ENCODE results near the gene PPEF1.

The PPEF1 gene, protein sequence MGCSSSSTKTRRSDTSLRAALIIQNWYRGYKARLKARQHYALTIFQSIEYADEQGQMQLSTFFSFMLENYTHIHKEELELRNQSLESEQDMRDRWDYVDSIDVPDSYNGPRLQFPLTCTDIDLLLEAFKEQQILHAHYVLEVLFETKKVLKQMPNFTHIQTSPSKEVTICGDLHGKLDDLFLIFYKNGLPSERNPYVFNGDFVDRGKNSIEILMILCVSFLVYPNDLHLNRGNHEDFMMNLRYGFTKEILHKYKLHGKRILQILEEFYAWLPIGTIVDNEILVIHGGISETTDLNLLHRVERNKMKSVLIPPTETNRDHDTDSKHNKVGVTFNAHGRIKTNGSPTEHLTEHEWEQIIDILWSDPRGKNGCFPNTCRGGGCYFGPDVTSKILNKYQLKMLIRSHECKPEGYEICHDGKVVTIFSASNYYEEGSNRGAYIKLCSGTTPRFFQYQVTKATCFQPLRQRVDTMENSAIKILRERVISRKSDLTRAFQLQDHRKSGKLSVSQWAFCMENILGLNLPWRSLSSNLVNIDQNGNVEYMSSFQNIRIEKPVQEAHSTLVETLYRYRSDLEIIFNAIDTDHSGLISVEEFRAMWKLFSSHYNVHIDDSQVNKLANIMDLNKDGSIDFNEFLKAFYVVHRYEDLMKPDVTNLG

DNA sequence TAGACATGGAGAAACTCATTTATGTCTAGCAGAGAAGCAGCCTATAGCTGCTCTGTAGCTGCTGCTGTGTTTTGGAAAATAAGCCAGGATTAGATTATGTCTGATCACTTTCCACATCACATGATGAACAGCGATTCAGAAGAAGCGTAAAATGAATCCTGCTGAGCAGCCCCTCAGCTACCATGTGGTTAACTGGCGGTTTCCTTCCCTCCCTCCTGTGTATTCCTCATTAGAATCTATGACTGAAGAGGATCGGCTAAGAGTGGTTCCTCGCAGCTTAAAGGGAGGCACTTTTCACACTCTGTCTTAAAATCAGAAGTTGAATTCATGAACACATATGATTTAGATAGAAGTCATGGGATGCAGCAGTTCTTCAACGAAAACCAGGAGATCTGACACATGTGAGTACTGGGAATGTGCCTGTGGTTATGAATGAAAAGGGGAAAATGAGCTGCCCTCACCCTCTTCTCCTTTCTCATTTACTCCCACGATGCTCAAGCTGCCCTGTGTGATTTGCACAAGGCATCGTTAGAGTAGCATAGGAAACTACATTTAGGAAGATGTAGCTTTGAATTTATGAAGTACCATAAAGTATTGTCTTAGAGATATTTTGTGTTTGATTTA is at the start of gene PPEF1:
TSS of gene PPEF1 (plus strand) at position 220 of the 624 bp plus-strand sequence. CDS start at position 356, 136 bp downstream.
- DNase-seq (ENCODE audit: low read depth in 2 of 2, low spot score in 1 of 2) = no peak

DNA sequence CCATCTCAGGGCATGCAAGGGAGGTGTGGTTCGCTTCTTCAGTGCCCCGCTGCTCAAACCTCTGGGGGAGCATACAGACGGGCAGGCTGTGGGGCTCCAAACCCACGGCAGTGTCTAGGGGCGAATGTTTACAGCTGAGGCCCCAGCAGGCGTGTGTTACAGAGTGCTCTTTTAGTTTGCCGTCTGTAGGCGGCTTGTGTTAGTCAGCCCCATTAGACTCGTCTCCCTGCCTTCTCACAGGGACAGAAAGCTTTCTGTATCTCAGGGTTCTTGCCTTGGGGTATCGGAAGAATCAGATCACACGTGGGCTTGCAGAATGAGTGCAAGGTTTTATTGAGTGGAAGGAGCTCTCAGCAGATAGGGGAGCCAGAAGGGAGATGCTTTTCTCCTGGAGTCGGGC is 46.2 kb upstream of the PPEF1 start:
- DNase-seq (ENCODE audit: low read depth in 2 of 2, low spot score in 1 of 2) = no peak

DNA sequence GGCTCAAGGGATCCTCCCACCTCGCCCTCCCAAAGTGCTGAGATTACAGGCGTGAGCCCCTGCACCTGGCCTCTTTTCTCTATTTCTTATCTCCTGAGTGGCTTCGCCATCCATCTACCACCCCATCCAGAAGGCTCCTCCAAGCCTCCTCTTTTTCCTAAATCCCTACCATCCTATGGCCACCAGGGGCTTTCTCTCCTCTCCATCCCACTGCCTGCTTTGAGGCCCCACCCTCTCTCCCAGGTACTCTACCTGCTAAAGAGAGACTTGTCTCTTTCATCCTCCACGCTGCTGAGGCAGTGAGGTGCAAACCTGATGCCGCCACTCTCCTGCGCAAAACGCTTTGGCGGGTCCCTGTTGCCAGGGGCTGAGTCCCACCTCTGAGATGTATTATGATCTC is 42.5 kb upstream of the PPEF1 start:
- DNase-seq (ENCODE audit: low read depth in 2 of 2, low spot score in 1 of 2) = no peak

DNA sequence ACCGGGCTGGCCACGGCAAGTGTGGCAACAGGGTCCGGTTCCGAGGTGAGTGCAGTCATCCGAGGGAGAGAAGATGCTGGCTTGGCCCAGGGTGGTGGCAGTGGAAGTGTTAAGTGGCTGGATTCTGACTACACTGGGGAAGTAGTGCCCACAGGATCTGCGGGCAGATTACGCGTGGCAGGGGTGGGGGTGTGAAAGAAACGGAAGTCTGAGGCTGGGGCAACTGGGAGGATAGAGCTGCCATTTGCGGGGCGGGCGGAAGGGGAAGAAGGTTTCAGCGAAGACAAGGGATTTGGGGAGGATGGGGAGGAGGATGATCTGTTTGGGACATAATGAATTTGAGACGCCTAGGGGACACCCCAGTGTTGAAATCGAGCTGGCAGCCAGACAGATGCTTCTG is 40.8 kb upstream of the PPEF1 start:
- no peak for DNase-seq (ENCODE audit: low read depth in 2 of 2, low spot score in 1 of 2)

DNA sequence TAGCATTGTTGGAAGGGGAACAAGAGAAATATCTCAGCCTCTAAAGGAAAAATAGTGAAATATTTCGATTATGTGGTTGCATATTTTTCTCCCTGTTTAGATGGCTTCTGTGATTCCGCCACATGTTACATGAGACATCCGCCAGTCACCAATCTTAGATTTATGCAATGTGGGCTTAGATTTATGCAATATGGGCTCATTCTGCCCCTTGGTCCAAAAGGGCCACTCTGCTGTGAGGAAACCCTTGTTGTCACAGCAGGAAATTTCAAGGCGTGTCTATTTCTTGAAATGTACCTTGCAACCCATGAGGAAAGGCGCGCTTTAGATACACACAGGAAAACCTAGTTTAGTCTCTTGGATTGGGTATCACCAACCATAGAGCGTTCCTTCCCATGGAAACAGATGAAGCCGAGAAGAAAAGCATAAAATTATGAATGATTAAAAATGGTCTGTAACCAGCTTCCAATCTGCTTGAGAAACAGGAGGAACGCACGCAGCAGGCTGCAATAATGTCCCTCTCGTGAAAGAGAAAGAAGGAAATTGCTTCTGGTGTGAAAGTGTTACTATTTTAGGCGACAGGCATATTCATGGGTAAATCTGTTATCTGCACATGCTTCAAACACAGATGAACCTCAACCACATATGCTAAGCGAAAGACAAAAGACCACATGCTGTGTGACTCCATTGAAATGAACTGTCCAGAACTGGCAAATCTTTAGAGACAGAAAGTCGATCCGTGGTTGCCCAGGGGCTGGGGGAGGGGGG is 39.2 kb upstream of the PPEF1 start:
- DNase-seq (ENCODE audit: low read depth in 2 of 2, low spot score in 1 of 2) = no peak

DNA sequence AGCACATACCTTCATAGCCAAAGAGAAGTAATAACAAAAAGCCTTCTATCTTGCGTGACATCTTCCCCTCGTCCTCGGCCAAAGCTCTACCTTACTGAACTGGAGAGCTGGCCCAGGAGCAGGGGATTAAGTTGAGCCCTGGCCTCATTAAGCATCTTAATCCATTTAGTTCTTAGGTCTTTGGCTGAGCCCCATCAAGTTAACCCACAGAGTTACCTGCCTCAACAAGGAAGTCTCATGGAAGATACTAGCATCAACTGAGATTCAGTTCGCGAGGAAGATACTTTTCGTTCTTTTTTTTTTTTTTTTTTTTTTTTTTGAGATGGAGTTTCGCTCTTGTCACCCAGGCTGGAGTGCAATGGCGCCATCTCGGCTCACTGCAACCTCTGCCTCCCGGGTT is 35.4 kb upstream of the PPEF1 start, which contains the start of gene RS1:
TSS of gene RS1 (minus strand) at position 101 of the 400 bp plus-strand sequence. CDS start at position 61, 40 bp downstream.
- no peak for DNase-seq (ENCODE audit: low read depth in 2 of 2, low spot score in 1 of 2)

DNA sequence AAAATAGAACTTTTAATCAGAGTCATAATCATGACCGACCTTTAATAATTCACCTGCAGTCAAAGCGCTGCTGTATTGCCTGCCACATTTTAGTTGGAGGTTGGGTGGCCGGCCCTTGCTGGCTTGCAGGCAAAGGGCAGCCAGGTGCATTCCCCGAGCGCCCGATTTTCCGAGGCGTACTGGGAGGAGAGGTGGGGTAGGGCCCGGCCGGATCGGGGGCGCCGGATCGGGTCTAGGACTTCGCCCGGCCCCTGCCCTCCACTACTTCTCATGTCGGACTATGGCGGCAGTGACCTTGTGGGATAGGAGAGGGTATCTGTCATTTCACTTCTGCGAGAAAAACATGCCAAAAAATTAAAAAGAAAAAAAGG is 33.0 kb upstream of the PPEF1 start:
- DNase-seq (ENCODE audit: low read depth in 2 of 2, low spot score in 1 of 2) = peak in 1 of 2 donors; percentile 5

DNA sequence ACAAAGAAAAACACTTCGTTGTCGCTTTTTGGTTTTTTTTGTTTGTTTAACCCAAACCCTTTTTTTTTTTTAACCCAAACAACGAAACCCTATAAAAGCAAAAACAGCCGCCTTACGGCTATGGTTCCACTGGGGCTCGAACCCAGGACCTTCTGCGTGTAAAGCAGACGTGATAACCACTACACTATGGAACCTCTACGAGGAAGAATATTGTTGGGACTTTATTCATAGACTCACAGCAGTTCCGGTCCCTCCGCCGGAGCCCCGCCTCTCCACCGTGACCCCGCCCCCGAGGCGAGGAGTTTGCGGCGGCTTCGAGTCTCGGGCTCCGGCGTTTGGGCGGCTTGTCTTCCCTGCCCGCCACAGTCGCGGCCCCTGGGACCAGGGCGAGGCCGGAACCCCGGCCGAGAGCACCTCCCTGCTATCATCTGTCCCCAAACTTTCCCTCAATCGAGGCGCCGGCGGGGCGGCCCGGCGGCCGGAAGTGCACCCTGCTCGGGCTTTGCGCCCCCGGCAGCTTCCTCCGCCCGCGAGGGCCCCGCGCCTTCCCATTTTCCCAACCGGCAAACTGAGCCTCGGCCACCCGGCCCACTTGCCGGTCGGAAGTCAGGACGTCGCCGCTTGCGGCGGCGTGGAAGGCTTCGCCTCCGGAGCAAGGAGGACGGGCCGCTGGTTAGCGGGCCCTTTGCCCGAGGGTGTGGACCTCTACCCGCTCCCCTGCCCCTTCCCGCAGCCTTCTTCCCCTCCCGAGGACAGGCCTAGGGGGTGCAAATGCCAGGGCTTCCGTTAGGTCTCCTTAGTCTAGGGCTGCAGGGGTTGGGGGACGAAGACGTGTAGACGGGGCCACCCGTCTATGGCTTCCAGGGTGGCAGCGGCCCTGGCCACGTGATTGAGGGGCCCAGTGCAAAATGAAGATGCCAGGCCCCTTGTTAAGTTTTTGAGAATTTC is 32.4 kb upstream of the PPEF1 start:
- peak; percentile 52 to 56 for DNase-seq (ENCODE audit: low read depth in 2 of 2, low spot score in 1 of 2)

DNA sequence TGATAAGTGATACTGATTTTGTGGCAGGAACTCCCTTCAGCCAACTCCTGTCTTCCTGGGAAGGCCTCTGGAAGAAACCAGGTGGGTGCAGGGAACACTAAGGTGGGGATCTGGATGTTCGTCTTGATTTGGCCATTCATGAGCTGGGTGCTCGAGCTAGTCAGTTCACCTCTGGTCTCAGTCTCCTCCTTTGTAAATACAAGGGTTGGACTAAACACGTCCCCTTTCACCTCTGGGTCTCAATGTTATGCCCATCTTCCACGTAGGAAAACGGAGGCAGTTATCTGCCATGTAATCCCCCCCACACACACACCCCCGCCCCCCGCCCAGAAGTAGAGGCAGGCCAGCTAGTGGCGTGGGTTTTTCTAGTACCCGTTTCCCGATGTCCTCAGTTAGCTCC is 31.4 kb upstream of the PPEF1 start:
- no peak for DNase-seq (ENCODE audit: low read depth in 2 of 2, low spot score in 1 of 2)

DNA sequence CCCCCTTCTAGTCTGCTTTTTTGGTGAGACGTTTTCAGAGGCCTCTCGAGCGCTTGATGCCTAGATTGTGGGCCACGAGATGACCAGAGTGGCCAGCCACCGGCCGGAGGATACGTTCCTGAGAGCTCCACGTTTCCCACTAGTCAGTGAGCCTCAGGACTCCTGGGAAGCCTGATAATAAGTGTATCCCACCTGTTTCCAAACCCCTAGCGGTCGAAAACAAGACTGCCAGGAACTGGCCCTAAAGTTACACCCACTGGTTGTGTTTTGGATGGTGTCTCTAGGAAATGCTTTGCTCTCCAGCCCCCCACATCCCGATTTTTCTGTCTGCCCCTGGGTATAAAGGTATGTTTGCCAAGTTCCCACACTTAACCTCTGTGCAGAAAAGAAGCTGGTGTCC is 31.0 kb upstream of the PPEF1 start:
- no peak for DNase-seq (ENCODE audit: low read depth in 2 of 2, low spot score in 1 of 2)

DNA sequence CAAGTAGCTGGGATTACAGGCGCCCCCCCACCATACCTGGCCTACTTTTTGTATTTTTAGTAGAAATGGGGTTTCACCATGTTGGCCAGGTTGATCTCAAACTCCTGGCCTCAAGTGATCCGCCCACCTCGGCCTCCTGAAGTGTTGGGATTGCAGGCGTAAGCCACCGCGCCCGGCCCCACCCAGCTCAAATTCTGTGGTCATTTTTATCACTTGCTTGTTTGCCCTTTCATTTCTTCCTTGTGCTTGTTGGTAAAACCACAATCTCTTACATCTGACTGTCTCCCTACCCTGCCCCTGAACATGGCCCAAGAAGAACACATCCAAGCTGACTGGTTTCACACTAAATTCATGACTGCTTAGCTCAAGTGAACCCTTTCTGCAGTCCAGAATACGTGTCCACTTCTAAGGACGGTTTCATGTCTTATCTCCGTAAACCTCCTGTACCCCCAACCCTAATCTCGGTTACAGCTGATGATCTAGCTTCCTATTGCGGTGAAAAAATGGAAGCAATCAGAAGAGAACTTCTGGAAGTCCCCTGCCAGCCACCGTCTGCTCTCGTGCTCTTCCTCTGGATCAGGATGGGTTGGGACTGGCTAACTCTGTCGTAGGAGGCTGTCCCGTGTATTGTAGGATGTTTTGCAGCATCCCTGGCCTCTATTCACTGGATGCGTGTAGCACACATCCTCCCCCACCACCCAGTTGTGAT is 30.1 kb upstream of the PPEF1 start:
- no peak for DNase-seq (ENCODE audit: low read depth in 2 of 2, low spot score in 1 of 2)

DNA sequence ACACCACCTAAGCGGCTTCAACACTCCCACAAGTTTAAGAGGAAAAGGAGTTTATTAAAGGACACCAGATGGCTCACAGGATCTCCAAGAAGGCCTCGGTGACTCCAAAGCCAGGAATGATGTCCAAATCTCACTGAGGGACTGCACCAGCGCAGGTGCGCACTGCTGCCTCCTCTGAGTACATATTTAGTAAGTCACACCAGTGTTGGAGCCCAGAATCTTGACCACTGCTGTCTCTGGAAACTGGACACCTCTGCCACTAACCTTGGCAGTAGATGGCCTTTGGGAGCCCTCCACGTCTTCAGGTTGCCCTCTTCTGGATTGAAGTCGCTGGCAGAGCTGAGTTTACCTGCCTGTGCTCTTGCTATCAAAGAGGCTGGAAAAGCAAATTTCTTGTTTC is 25.4 kb upstream of the PPEF1 start:
- no peak for DNase-seq (ENCODE audit: low read depth in 2 of 2, low spot score in 1 of 2)

DNA sequence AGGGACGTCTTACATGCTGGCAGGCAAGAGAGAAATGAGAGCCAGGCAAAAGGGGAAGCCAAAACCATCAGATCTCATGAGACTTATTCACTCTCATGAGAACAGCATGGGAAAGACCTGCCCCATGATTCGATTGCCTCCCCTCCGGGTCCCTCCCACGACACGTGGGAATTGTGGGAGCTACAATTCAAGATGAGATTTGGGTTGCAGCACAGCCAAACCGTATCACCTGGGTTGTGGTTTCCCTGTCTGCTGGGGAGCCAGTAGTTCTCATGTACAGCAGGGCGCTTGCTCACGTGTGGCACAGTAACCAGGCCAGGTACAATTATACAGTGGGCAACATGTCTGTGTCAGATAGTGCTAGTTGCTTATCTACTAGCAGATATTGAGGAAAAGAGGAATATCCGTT is 24.5 kb upstream of the PPEF1 start:
- no peak for DNase-seq (ENCODE audit: low read depth in 2 of 2, low spot score in 1 of 2)

DNA sequence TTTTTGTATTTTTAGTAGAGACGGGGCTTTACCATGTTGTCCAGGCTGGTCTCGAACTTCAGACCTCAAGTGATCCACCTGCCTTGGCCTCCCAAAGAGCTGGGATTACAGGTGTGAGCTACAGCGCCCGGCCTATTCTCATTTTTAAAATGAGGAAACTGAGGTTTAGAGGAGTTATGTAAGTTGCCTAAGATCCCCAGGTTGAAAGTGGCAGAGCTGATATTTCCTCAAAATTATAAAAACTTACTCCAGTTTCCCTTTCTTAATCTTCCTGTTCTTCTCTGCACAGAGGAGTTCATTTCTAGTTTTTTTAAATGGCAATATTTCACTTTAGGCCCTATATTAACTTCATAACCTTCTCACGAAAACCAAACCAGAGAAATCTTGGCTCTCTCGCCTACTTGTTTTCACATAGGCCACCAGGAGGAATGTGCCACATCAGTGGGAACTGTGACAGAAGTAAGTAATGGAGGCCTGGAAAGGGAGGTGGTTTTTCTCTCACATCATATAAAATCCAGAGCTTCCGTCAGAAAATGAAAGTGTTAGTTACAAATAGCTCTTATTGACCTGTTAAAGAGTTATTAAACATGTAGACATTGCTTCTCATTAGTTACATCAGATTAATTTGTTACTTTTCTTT is 19.5 kb upstream of the PPEF1 start:
- DNase-seq (ENCODE audit: low read depth in 2 of 2, low spot score in 1 of 2) = no peak

DNA sequence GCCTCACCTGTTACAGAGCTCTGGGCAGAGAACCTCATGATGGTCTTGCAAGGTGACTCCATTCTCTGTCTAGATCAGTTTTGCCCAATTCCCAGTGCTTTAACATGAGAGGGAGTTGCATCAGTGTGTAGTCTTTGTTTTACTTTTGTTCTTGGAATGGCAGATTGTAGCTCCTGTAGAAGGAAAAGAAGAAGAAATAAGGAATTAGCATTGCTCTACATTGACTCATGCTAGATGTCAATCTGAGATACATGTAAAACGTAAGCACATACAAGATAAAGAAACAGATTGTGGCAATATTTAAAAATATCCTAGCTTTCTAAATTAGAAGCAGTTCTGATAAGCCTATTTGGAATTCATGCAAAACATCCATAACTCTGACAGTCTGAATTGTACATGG is 16.0 kb upstream of the PPEF1 start:
- DNase-seq (ENCODE audit: low read depth in 2 of 2, low spot score in 1 of 2) = no peak

DNA sequence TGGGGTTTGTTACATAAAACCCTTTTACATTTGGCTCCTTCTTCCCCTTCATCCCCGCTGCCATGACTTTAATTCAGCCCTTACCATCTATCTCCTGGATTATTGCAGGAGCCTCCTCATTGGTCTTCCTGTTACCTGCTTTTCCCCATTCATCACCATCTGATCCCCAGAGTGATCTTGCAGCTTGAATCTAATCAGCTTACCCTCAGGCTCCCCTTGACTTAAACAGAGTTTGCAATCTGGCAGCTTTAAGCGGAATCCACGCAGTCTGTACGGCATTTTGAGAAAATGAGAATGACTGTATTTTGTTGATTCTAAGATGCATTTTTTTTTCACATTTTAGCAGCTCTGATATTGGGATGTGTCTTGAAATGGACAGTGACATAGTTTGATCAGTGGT is 14.9 kb upstream of the PPEF1 start:
- no peak for DNase-seq (ENCODE audit: low read depth in 2 of 2, low spot score in 1 of 2)

DNA sequence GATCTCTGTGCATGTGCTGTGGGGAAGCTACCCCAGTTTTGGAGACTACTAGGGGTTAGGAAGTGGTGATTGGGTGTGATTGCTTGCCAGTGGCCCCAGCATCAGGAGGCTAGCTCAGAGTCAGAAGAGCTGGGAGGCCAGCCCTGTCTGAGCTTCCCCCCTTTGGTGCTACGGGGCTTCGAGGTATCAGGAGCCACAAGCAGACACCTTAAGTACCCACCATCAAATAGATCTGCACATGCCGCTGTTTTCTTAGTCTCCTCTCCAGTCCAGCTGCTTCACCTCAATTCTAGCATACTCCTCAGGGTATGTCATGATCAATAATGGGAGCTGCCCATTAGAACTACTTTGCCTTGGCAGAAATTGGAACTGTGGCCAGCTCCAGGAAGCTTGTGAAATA is 10.8 kb upstream of the PPEF1 start:
- no peak for DNase-seq (ENCODE audit: low read depth in 2 of 2, low spot score in 1 of 2)

DNA sequence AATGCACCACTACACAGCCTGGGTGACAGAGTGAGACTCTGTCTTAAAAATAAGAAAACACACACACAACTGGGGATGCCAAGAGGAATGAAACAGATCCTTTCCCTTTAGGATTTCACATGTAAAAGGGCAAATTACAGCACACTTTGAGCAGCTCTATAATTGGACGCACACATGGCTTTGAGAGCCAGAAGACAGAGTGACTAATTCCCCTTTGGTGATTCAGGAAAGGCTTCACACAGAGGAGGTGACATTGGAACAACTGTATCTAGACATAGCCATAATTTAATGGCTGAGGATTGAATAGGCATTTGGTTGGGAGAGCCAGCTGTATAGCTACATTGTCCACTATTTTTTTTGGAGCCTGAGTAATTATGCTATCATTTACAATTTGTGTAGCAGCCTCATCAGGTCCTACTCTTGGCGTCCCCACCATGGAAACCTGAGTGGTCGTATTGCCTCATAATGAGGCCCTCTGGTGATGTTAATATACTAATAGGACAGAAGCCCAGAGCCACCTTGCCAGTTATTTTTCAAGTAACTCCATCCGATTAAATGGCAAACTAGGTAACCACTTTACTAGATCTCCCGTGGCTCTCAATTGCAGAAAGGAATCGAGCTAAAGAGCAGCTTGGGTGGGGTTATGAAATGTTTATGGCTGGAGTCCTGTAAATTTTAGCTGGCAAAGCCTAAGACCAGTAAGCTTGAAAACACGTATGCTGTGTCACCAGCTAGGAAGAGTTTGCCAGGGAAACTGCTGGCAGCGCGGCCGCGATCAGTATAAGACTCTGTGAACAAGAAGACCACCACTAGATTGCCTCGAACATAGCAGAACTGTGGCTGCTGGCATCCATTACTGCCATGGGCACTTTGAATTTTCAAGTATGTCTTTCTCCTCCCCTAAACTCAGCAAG is 8.5 kb upstream of the PPEF1 start:
- DNase-seq (ENCODE audit: low read depth in 2 of 2, low spot score in 1 of 2) = no peak

All from stimulated activated CD8-positive, alpha-beta memory T cell treated with anti-CD3 and anti-CD28 coated beads, Interleukin-4, amount 100 ng/mL, for 1 hour (primary cell).